HG03060 (cell line): Measurements from ENCODE around the gene PSEN2.

Source experiments
- ATAC-seq: cut with Tn5 transposase; IDR thresholded peaks from one replicate; pipeline ENCODE4 v1.9.1; 2021; ENCODE audit warnings: low read depth, moderate number of reproducible peaks; ENCODE audit not compliant: unreplicated experiment

The PSEN2 gene

DNA sequence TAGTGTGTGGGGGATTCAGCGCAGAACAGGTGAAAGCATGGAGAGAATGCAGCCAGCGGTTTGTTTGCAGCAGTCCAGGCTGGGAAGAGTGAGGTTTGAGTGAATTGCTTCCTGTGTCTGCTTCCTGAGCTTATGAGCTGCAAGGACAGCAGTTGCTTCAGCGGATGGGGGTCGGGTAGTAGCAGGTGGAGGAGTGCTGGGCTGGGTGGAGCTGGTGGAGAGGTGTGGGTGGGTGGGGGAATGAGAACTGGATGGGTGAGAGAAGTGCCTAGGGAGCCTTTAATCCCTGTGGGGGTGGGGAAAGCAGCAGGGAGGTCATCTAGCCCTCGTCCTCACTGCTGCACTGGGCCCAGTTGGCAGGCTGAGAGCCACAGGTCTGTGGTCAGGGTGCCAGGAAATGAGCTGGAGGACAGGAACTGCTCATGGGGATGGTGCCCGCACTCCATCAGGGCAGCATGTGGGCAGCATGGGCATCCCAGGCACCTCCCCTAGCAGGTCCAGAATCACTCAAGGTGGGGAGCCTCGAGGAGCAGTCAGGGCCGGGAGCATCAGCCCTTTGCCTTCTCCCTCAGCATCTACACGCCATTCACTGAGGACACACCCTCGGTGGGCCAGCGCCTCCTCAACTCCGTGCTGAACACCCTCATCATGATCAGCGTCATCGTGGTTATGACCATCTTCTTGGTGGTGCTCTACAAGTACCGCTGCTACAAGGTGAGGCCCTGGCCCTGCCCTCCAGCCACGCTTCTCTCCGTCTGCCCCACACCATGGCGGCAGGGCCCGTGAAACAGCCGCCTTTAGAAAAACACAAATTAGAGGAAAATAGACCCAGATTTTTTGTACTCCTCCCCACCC, 14.8 kb downstream of the PSEN2 start:
- no peak for ATAC-seq

DNA sequence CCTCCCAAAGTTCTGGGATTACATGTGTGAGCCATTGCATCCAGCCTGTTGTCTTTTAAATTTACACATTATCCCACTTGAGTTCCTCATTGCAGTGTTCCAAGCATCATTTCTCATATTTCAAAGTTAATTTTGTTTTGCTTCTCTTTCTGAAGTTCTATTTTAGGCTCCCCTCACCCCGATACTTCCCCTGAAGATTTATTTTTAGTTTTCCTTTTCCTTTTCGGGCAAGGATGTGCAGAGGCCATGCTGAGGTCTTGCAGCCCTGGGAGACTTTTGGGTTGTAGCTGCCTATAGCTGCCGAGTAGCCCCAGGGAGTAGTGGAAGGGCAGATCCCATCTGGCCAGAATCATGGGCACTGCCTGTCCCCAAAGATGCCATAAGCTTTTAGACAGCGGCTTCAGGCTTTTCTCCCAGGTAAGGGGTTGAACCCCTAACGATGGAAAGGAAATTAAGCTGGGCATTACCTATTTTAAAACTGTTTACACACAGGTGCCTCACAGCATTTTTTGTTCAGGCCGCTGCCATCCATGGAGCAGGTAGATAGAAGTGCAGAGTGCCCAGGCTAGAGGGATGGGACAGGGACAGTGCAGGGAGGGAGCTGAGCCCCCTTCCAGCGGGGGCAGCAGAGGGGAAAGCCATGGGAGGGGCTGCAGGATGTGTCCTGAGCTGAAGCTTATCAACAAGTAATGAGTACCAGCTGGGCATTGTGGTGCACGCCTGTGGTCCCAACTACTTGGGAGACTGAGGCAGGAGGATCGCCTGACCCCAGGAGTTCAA, 15.9 kb downstream of the PSEN2 start:
- ATAC-seq = no peak

DNA sequence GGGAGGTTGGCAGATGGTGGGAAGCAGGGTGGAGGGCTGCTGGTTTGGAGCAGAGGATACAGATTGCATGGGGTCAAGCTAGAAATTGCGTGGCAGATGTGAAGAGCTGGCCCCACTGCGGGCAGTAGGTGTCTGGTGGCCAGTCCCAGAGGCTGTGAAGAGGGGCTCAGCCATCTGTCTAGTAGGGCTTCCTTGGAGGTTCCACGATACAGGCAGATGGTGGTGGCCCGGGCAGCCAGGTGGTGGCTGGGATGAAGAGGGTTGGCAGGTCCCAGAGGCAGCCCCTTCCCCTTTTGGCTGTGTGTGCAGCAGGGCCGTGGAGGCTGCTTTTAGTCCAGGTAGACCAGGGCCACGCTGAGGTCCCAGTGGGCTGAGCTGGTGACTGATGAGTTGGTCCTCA, 16.6 kb downstream of the PSEN2 start:
- ATAC-seq = no peak

DNA sequence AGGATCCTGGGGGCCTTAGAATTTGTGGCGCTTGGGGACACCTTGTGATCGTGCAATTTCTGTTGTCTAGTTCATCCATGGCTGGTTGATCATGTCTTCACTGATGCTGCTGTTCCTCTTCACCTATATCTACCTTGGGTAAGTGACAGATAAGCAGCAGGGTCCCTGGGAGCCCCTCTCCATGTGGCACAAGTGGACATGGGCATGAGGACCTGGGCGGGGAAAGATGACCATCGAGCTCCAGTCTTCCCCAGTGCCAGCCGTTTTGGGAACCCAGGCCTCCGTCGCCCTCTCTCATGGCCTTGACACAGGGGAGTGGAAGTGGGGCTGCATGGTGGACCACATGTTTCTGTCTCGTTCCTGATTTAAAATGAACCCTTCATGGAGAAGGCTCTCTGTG, 17.6 kb downstream of the PSEN2 start:
- no peak for ATAC-seq

DNA sequence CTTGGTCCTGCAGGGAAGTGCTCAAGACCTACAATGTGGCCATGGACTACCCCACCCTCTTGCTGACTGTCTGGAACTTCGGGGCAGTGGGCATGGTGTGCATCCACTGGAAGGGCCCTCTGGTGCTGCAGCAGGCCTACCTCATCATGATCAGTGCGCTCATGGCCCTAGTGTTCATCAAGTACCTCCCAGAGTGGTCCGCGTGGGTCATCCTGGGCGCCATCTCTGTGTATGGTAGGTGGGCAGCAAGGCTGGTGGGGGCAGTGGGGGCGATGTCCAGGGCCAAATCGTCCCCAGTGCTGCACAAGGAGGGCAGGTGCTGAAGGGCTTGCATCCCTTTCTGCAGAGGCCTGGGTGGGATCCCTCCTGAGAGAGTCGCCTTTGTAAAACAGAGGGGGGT, 18.4 kb downstream of the PSEN2 start:
- ATAC-seq = no peak

DNA sequence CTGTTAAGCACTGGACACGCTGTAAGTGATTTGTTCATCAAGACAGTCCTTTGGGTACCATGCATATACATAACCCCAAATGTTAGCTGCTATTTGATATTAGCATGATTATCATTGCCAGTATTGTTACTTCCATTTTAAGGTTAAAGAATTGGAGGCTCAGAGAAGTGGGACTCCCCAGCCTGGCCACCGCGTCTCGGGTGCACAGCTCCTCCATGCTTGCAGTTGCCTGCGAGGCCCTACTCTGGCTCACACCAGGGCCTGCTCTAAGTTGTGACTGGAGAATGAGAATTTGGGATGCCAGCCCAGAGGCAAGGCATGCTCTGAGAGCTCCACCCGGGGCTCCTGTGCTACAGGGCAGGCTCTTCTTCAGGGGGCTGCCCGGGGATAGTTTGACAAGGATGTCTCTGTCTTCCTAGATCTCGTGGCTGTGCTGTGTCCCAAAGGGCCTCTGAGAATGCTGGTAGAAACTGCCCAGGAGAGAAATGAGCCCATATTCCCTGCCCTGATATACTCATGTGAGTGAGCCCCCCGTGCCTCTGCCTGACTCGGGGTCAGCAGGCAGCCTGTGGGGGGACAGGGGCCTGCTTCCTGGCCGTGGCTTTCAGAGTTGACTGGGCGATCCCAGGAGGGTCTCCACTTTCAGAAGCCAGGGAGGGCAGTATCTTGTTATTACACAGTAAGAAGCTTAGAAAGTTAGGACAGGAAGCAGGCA, 19.4 kb downstream of the PSEN2 start:
- ATAC-seq = no peak

DNA sequence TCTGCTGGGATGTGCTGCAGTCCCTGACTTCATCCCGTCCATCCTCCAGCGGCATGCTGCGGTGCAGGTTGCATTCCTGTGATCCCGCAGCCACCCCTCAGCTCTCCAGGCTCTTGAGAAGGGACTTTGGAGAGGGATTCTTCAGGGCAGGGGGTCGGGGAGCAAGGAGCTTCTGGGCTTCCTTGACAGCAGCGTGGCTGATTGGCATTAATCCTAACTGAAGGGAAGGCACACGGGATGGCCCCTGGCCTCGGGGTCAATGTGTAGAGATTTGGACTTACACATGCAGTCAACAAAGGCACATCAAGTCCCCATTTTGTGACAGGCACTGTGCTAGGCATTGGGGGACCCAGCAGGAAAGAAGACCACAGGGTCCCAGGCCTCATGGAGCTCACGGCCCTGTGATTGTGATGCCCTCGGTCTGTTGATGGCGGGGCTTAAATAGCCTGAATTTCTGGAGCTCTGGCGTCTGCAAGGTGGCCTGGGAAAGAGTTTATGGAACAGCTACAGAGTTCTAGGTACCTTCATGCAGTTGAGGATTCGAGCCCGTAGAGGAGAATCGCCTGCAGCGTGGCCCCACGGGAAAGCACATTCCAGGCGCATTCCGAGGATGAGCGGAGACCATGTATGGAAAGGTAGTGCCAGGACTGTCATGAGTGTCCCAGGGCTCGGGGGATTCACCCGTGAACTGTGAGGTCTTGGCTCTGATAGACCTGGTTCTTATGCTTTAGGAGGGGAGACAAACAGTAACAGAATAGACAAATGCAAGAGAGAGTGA, 20.1 kb downstream of the PSEN2 start:
- no peak for ATAC-seq

DNA sequence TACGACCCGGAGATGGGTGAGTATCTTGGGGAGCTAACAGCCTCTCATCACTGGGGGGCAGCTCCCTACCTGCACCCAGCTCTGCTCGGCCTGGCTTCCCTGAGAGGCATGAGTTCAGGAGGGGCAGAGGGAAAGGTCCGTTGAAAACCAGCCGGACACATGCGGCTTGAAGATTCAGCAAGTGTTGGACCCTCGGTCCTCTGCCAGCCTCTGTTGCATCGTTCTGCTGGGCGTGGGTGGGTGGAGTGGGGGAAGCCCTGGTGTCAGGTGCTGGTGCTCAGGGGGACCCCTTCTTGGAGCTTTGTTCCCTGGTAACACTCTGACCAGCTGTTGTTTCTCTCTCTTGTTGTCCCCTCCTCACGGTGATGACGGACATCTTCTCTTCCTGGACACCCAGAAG, 20.9 kb downstream of the PSEN2 start:
- no peak for ATAC-seq

DNA sequence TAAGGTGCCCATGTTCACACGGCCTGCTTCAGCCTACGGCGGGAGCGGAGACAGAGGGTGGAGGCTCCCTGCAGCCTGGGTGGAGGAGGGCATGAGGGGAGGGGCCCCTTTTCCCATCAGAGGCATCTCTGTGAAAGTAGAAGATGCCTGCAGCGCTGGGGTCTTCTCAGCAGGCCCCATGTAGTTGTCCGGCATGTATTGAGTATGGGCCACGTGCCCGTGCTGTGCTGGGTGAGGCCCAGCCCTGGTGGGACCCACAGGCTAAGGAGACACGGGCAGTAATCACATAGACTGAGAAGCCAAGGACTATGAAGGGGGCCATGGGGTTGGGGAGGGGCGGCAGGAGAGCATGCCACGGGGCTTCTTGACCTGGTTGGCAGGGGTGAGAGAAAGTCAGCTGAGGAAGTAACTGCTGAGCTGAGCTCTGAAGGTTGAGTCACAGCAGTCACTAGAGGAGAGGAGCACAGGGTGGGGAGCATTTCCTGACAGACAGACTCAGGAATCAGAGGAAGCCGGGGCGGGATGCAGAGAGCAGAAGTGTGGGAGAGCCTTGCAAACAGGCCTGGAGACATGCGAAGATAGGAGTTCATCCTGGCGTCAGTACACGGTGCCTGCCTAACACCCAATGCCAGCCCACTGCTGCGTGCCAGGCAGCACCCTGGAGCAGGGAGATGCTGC, 21.6 kb downstream of the PSEN2 start:
- ATAC-seq = no peak

DNA sequence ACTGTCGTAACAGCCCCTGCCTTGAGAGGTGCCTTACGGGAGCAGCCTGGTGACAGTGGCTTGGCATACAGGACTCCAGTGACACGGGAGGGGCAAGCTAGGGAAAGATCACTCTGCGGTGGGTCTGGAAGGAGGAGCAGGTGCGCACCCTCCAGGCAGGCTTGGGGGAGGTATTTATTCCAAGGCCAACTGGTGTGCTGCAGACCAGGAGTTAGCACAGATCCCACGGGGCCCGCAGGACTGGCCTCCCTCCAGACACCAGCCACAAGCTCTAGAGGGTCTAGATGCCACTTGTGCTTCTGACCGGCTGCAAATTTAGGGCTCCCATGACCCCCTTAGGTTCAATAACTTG, 22.1 kb downstream of the PSEN2 start:
- no peak for ATAC-seq

DNA sequence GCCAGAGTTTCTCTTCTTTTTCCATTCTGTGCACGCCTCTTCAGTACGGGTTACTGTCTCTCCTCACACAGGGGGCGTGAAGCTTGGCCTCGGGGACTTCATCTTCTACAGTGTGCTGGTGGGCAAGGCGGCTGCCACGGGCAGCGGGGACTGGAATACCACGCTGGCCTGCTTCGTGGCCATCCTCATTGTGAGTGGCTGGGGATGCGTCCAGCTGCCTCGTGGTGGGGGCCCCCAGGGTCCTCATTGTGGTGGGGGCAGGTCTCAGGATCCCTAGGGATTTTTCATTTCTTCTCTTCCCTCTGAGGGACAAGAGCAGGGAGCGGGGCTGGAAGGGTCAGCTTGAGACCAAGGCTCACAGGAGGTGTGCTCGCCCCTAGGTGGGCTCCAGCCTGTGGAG, 23.5 kb downstream of the PSEN2 start:
- ATAC-seq = no peak

DNA sequence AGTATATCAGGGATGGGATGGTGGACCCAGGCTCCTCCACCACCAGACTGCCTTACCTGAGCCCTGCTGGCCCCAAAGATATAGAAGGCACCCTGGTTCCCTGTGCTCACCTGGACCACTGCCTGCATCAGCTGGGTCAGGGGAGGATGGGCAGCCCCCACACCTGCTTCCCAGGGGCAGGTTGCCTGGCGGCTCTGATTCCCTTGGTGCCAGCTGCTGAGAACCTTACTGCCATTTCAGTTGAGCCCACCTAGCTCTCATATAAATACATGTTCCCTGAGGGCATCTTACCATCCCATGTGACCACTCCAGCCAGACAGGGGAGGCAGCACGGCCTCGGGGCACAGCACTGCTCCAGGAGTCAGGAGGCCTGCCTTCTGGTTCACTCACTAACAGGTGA, 24.4 kb downstream of the PSEN2 start:
- ATAC-seq = no peak

DNA sequence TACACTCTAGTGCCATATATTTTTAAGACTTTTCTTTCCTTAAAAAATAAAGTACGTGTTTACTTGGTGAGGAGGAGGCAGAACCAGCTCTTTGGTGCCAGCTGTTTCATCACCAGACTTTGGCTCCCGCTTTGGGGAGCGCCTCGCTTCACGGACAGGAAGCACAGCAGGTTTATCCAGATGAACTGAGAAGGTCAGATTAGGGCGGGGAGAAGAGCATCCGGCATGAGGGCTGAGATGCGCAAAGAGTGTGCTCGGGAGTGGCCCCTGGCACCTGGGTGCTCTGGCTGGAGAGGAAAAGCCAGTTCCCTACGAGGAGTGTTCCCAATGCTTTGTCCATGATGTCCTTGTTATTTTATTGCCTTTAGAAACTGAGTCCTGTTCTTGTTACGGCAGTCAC, 25.2 kb downstream of the PSEN2 start:
- ATAC-seq = no peak

DNA sequence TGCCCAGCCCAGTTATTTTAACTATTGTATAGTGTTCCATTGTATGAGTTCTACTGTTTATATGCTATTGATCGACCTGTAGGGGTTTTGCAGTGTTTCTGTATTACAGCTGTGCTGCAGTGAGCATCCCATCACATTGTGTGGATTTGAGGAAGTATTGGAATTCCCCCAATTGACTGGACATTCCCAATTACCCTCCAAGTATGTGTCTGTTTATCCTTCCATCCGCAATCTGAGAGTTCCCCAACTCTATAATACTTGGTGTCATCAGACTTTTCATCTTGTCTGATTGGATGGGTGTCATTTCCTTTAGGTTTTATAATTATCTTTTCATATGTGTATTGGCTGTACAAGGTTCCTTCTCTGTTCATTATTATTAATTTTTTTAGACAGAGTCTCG, 27.8 kb downstream of the PSEN2 start:
- ATAC-seq = no peak

DNA sequence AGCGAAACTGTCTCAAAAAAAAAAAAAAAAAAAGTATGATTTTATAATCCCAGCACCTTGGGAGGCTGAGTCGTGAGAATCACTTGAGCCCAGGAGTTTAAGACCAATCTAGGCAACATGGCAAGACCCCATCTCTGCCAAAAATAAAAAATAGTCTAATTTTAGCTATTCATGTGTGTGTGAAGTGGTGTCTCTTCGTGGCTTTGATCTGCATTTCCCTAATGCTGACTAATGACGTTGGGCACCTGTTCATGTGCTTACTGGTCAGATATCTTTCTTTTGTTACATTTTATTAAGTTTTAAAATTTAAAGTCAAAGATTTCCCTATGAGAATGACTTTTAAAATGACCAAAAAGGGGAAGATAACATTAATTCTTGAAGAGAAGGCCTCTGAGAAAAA, 31.0 kb downstream of the PSEN2 start:
- no peak for ATAC-seq

DNA sequence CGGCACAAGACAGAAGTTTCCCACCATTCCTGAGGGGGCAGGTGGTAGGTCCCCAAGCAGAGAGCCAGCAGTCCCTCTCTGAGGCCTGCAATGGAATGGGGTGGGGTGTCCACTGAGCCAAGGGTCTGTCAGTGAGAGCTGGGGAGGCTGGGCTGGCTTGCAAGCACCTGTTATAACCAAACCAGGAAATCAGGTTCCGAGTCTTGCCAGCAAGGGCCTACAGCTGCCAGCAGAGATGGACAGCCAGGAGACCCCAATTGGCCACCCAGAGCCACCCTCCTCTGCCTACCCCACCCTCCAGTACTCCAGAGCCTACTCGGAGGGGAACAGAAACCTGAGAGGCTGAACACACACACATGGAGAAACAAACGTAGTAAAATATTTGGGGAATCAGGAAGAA, 32.2 kb downstream of the PSEN2 start:
- ATAC-seq = no peak

DNA sequence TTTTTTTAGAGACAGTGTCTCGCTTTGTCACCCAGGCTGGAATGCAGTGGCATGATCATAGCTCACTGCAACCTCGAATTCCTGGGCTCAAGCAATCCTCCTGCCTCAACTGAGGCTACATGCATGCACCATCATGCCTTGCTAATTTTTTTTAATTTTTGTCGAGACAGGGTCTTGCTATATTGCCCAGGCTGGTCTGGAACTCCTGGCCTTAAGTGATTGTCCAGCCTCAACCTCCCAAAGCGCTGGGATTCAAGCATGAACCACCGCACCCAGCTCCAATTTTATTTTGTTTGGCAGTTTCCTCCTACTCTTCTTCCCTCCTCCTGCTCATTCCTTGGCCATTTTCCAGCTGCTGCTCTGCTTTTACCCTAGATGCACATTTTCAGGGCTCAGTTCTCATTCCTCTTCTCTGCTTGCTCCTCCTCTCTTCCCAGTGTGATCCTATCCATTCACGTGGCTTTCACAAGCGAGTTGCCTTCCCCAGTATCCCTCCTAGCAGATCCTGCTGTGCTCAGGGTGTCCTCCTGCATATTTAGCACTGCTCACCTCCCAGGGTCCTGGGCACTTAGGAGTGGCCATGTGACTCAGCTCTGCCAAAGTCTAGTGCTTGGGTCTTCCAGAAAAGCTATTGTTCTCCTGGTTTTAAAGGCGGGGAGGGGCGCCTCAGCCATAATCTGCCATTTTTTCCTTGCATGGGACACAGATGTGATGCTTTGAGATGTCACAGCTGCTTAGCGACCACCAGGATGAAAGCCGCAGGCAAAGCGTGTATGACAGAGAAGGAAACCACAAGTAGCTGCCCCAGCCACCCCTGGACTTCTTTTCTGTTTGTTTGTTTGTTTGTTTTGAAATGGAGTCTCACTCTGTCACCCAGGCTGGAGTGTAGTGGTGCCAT, 33.7 kb downstream of the PSEN2 start:
- no peak for ATAC-seq

DNA sequence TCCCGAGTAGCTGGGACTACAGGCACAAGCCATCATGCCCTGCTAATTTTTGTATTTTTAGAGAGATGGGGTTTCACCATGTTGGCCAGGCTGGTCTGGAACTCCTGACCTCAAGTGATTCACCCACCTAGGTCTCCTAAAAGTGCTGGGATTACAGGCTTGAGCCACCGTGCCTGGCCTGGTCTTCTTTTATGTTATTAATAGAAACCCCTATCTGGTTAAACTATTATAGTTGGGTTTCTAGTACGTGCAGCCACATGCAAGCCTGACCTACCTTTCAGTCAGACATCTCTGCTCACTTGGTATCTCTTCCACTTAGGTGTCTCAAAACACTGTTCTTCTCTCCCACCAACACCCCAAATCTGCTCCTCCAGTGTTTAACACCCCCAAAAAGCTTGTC, 34.4 kb downstream of the PSEN2 start:
- no peak for ATAC-seq

DNA sequence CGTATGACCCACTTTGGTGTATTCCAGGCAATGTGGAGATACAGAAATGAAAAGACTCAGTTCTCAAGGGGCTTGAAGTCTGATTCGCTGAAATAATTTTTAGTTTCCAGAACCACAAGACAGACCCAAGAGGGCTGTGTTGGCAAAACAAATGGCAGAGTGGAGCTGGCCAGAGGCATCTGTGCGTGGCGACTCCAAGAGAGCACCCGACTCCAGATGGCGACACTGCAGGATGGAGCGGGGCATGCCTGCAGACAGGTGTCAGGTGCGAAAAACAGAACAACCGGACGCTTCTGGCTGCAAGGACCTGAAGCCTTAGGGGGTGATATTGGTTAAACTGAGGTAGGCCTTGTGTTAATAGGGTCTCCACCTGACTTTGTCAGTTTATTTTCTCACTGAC, 38.0 kb downstream of the PSEN2 start:
- ATAC-seq = no peak
